ENCODE results near the gene HIF1A. TPM values are rescaled to one million over a fixed set of nuclear protein-coding genes. Genes with fewer than 3 reads are reported as not detected.

Gene HIF1A
- total and polyA plus RNA-seq, 2 of the 8 experiments (the other 6 are each of a cell fraction or from before 2014, with no cell fraction given), result 54.8 to 175 TPM

DNA sequence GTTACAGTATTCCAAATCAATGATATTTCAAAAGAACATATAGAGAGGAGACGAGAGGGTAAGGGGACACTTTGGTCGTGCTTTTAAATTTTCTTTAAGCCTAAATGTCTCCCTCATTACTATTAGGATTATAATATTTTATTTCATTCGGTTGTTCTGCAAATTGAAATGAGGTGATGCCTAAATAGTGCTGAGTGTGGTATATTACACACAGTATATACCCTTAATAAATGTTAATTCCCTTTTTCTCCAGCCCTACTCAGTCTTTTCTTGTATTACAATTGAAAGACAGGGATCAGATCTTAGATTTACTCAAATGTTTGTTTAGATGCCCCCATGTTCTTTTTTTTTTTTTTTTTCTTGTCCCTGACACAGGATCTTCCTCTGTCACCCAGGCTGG, 74.6 kb downstream of the HIF1A start (continued):
- TF ChIP-seq, protein P1, sequence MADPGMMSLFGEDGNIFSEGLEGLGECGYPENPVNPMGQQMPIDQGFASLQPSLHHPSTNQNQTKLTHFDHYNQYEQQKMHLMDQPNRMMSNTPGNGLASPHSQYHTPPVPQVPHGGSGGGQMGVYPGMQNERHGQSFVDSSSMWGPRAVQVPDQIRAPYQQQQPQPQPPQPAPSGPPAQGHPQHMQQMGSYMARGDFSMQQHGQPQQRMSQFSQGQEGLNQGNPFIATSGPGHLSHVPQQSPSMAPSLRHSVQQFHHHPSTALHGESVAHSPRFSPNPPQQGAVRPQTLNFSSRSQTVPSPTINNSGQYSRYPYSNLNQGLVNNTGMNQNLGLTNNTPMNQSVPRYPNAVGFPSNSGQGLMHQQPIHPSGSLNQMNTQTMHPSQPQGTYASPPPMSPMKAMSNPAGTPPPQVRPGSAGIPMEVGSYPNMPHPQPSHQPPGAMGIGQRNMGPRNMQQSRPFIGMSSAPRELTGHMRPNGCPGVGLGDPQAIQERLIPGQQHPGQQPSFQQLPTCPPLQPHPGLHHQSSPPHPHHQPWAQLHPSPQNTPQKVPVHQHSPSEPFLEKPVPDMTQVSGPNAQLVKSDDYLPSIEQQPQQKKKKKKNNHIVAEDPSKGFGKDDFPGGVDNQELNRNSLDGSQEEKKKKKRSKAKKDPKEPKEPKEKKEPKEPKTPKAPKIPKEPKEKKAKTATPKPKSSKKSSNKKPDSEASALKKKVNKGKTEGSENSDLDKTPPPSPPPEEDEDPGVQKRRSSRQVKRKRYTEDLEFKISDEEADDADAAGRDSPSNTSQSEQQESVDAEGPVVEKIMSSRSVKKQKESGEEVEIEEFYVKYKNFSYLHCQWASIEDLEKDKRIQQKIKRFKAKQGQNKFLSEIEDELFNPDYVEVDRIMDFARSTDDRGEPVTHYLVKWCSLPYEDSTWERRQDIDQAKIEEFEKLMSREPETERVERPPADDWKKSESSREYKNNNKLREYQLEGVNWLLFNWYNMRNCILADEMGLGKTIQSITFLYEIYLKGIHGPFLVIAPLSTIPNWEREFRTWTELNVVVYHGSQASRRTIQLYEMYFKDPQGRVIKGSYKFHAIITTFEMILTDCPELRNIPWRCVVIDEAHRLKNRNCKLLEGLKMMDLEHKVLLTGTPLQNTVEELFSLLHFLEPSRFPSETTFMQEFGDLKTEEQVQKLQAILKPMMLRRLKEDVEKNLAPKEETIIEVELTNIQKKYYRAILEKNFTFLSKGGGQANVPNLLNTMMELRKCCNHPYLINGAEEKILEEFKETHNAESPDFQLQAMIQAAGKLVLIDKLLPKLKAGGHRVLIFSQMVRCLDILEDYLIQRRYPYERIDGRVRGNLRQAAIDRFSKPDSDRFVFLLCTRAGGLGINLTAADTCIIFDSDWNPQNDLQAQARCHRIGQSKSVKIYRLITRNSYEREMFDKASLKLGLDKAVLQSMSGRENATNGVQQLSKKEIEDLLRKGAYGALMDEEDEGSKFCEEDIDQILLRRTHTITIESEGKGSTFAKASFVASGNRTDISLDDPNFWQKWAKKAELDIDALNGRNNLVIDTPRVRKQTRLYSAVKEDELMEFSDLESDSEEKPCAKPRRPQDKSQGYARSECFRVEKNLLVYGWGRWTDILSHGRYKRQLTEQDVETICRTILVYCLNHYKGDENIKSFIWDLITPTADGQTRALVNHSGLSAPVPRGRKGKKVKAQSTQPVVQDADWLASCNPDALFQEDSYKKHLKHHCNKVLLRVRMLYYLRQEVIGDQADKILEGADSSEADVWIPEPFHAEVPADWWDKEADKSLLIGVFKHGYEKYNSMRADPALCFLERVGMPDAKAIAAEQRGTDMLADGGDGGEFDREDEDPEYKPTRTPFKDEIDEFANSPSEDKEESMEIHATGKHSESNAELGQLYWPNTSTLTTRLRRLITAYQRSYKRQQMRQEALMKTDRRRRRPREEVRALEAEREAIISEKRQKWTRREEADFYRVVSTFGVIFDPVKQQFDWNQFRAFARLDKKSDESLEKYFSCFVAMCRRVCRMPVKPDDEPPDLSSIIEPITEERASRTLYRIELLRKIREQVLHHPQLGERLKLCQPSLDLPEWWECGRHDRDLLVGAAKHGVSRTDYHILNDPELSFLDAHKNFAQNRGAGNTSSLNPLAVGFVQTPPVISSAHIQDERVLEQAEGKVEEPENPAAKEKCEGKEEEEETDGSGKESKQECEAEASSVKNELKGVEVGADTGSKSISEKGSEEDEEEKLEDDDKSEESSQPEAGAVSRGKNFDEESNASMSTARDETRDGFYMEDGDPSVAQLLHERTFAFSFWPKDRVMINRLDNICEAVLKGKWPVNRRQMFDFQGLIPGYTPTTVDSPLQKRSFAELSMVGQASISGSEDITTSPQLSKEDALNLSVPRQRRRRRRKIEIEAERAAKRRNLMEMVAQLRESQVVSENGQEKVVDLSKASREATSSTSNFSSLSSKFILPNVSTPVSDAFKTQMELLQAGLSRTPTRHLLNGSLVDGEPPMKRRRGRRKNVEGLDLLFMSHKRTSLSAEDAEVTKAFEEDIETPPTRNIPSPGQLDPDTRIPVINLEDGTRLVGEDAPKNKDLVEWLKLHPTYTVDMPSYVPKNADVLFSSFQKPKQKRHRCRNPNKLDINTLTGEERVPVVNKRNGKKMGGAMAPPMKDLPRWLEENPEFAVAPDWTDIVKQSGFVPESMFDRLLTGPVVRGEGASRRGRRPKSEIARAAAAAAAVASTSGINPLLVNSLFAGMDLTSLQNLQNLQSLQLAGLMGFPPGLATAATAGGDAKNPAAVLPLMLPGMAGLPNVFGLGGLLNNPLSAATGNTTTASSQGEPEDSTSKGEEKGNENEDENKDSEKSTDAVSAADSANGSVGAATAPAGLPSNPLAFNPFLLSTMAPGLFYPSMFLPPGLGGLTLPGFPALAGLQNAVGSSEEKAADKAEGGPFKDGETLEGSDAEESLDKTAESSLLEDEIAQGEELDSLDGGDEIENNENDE (IDR thresholded peaks at IDR 0.05; ENCODE audit: insufficient replicate concordance, low read length), result no peak
- TF ChIP-seq EP300 (IDR thresholded peaks at IDR 0.05; ENCODE audit: borderline replicate concordance in 1 of 2, low read depth in 2 of 2, low read length in 2 of 2) (no peak), SRF (IDR thresholded peaks at IDR 0.05; ENCODE audit: low read depth, low read length) (no peak), SP2 (IDR thresholded peaks at IDR 0.05; ENCODE audit: low read length) (no peak), NRF1 (IDR thresholded peaks at IDR 0.05; ENCODE audit: low read depth, low read length) (no peak), MAFK (IDR thresholded peaks at IDR 0.05; ENCODE audit: low read depth, low read length) (no peak), SUZ12 (IDR thresholded peaks at IDR 0.05; ENCODE audit: low read length) (no peak), GABPA (IDR thresholded peaks at IDR 0.05; ENCODE audit: borderline replicate concordance, insufficient read depth, low read length) (no peak), KDM4A (IDR thresholded peaks at IDR 0.05; ENCODE audit: low read depth, low read length, severe bottlenecking) (no peak)
- TF ChIP-seq, protein P2, sequence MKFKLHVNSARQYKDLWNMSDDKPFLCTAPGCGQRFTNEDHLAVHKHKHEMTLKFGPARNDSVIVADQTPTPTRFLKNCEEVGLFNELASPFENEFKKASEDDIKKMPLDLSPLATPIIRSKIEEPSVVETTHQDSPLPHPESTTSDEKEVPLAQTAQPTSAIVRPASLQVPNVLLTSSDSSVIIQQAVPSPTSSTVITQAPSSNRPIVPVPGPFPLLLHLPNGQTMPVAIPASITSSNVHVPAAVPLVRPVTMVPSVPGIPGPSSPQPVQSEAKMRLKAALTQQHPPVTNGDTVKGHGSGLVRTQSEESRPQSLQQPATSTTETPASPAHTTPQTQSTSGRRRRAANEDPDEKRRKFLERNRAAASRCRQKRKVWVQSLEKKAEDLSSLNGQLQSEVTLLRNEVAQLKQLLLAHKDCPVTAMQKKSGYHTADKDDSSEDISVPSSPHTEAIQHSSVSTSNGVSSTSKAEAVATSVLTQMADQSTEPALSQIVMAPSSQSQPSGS (IDR thresholded peaks at IDR 0.05; ENCODE audit: low read length), result no peak
